ENCODE data around the gene AP1M1.

The AP1M1 gene

GRCh38 chr19:16293118-16294091 lies 95.7 kb downstream of the AP1M1 start:
- DNase-seq: peak in 2 of 56 donors; percentile 13 to 27

- DNase-seq: no peak
These were observed 97.3 kb downstream of the AP1M1 start for GRCh38 chr19:16295057-16295456.
